IMR-90 (cell line): ENCODE measurements around the gene TMEM101. TPM values are rescaled to one million over a fixed set of nuclear protein-coding genes. Genes with fewer than 3 reads are reported as not detected.
A peak's percentile ranks its signal among the peaks of the same experiment; 100 is the strongest.

Experiments used
- ATAC-seq: fragments of 200-7000 bp; cut with Tn5 transposase; 2 replicates; pipeline ENCODE4 v1.9.1; 2020; ENCODE audit warnings: low read depth, mild to moderate bottlenecking, moderate library complexity
- BruUV-seq: library from RNA; stranded (reverse); fragments of 400-500 nt; replicated peaks from 2 replicates; lab custom pipeline; 2021; lab: Mats Ljungman, UMichigan
- CTCF ChIA-PET: fragments of 300-600 bp; formaldehyde crosslinking; extraction: SDS; loops from one replicate; lab custom pipeline; 2021; ENCODE audit warnings: antibody characterized with exemption; lab: Yijun Ruan, JAX
- POLR2A ChIA-PET: fragments of 300-600 bp; sonication (Branson Sonifier 250); formaldehyde crosslinking; loops from one replicate; lab custom pipeline; 2022; ENCODE audit warnings: antibody characterized with exemption; ENCODE audit not compliant: unreplicated experiment; lab: Charles Lee
- DNase-seq: peaks from one replicate; pipeline ENCODE4 v3.0.0; 2013
- H2AFZ ChIP-seq: replicated peaks from 2 replicates; pipeline ENCODE3; 2013; ENCODE audit warnings: low read length, mild to moderate bottlenecking; ENCODE audit not compliant: poor library complexity
- H2AK5ac ChIP-seq: 2 replicates; pipeline ENCODE4 v1.6.1; 2013; ENCODE audit warnings: low read depth, low read length, inconsistent platforms
- H2AK9ac ChIP-seq: replicated peaks from 2 replicates; pipeline ENCODE3; 2013; ENCODE audit warnings: mild to moderate bottlenecking, low read depth, low read length, moderate library complexity; ENCODE audit not compliant: poor library complexity
- H2BK120ac ChIP-seq: 2 replicates; pipeline ENCODE4 v1.6.1; 2013; ENCODE audit warnings: low read depth, low read length, inconsistent platforms
- H2BK15ac ChIP-seq: 3 replicates; pipeline ENCODE4 v1.6.1; 2013; ENCODE audit warnings: low read depth, low read length, inconsistent platforms
- H2BK20ac ChIP-seq: 2 replicates; pipeline ENCODE4 v1.6.1; 2013; ENCODE audit warnings: low read depth, mild to moderate bottlenecking, inconsistent platforms, low read length, moderate library complexity
- H2BK5ac ChIP-seq: 2 replicates; pipeline ENCODE4 v1.6.1; 2013; ENCODE audit warnings: mild to moderate bottlenecking, low read depth, low read length, inconsistent platforms; ENCODE audit not compliant: poor library complexity, severe bottlenecking
- H3K14ac ChIP-seq: replicated peaks from 2 replicates; pipeline ENCODE4 v1.6.1; 2013; ENCODE audit warnings: low read depth, low read length, inconsistent platforms
- H3K18ac ChIP-seq: 2 replicates; pipeline ENCODE4 v1.6.1; 2013; ENCODE audit warnings: low read depth, low read length, control low read depth
- H3K23ac ChIP-seq: 2 replicates; pipeline ENCODE4 v1.6.1; 2013; ENCODE audit warnings: low read depth, low read length, inconsistent platforms
- H3K27ac ChIP-seq: 2 replicates; pipeline ENCODE4 v1.5.1; 2013; ENCODE audit warnings: mild to moderate bottlenecking, control low read depth, low read length; ENCODE audit not compliant: insufficient read depth
- H3K27me3 ChIP-seq: 2 replicates; pipeline ENCODE4 v1.6.1; 2013; ENCODE audit warnings: low read length; ENCODE audit not compliant: control insufficient read depth, insufficient read depth
- H3K36me3 ChIP-seq: 2 replicates; pipeline ENCODE4 v1.6.1; 2013; ENCODE audit warnings: low read length, mixed read lengths; ENCODE audit not compliant: control insufficient read depth, insufficient read depth
- H3K4ac ChIP-seq: 2 replicates; pipeline ENCODE4 v1.6.1; 2013; ENCODE audit warnings: low read depth, low read length, inconsistent platforms
- H3K4me1 ChIP-seq: 2 replicates; pipeline ENCODE4 v1.6.1; 2013; ENCODE audit warnings: low read length, mixed read lengths; ENCODE audit not compliant: control insufficient read depth, insufficient read depth
- H3K4me2 ChIP-seq: 2 replicates; pipeline ENCODE4 v1.6.1; 2013; ENCODE audit warnings: low read depth, mild to moderate bottlenecking, control low read depth, low read length, moderate library complexity
- H3K4me3 ChIP-seq: 2 replicates; pipeline ENCODE4 v1.5.1; 2013; ENCODE audit warnings: low read depth, mild to moderate bottlenecking, control low read depth, low read length, moderate library complexity; ENCODE audit not compliant: insufficient read depth
- H3K56ac ChIP-seq: 2 replicates; pipeline ENCODE4 v1.6.1; 2013; ENCODE audit warnings: low read length, inconsistent platforms; ENCODE audit not compliant: insufficient read depth; ENCODE audit errors: extremely low read depth
- H3K79me1 ChIP-seq, 2 experiments: 2 replicates each; pipeline ENCODE4 v1.6.1; 2013; ENCODE audit warnings: low read length in 2 of 2, inconsistent platforms in 1 of 2, low read depth in 1 of 2
- H3K9ac ChIP-seq: 2 replicates; pipeline ENCODE4 v1.6.1; 2013; ENCODE audit warnings: low read depth, low read length, control low read depth
- H3K9me1 ChIP-seq: 2 replicates; pipeline ENCODE4 v1.6.1; 2013; ENCODE audit warnings: low read length, inconsistent platforms; ENCODE audit not compliant: insufficient read depth
- H3K9me3 ChIP-seq: 2 replicates; pipeline ENCODE4 v1.6.1; 2013; ENCODE audit warnings: low read length; ENCODE audit not compliant: control insufficient read depth, insufficient read depth
- H4K20me1 ChIP-seq: 2 replicates; pipeline ENCODE4 v1.6.1; 2013; ENCODE audit warnings: low read length, inconsistent platforms; ENCODE audit not compliant: insufficient read depth
- H4K5ac ChIP-seq: 2 replicates; pipeline ENCODE4 v1.6.1; 2013; ENCODE audit warnings: mild to moderate bottlenecking, low read depth, low read length, control low read depth
- H4K8ac ChIP-seq, 2 experiments: 2 replicates each; pipeline ENCODE4 v1.6.1; 2013; ENCODE audit warnings: low read depth in 2 of 2, low read length in 2 of 2, control low read depth in 1 of 2, inconsistent platforms in 1 of 2
- H4K91ac ChIP-seq: 2 replicates; pipeline ENCODE4 v1.6.1; 2013; ENCODE audit warnings: low read depth, low read length, inconsistent platforms; ENCODE audit not compliant: insufficient read depth
- BHLHE40 ChIP-seq: fragments of 150-350 bp; IDR thresholded peaks from 2 replicates; pipeline ENCODE4 v1.6.1; 2016; ENCODE audit warnings: mild to moderate bottlenecking, low read depth, low read length
- CHD1 ChIP-seq: IDR thresholded peaks from 2 replicates; pipeline ENCODE4 v1.6.1; 2012; ENCODE audit warnings: low read depth, low read length, improper control_type of control experiment
- CTCF ChIP-seq: conservative IDR thresholded peaks from 2 replicates; pipeline ENCODE4 v1.5.1; 2012; ENCODE audit warnings: mild to moderate bottlenecking, low read depth, low read length, improper control_type of control experiment
- FOS ChIP-seq: fragments of 150-350 bp; IDR thresholded peaks from 2 replicates; pipeline ENCODE4 v1.6.1; 2016; ENCODE audit warnings: low read depth, low read length
- MAZ ChIP-seq: IDR thresholded peaks from 2 replicates; pipeline ENCODE4 v1.6.1; 2012; ENCODE audit warnings: low read depth, mild to moderate bottlenecking, low read length, improper control_type of control experiment, moderate library complexity, borderline replicate concordance
- MXI1 ChIP-seq: IDR thresholded peaks from 2 replicates; pipeline ENCODE4 v1.6.1; 2012; ENCODE audit warnings: low read depth, mild to moderate bottlenecking, low read length, moderate library complexity, borderline replicate concordance
- POLR2A ChIP-seq: IDR thresholded peaks from 2 replicates; pipeline ENCODE4 v1.6.1; 2012; ENCODE audit warnings: mild to moderate bottlenecking, low read depth, low read length
- RAD21 ChIP-seq: IDR thresholded peaks from 2 replicates; pipeline ENCODE4 v1.6.1; 2012; ENCODE audit warnings: low read length, improper control_type of control experiment
- RCOR1 ChIP-seq: IDR thresholded peaks from 2 replicates; pipeline ENCODE4 v1.6.1; 2012; ENCODE audit warnings: mild to moderate bottlenecking, low read length, improper control_type of control experiment; ENCODE audit not compliant: insufficient replicate concordance
- RFX5 ChIP-seq: IDR thresholded peaks from 2 replicates; pipeline ENCODE4 v1.8.0; 2012; ENCODE audit warnings: low read depth, mild to moderate bottlenecking, low read length, moderate library complexity
- SMC3 ChIP-seq: fragments of 150-350 bp; IDR thresholded peaks from 2 replicates; pipeline ENCODE4 v1.6.1; 2016; ENCODE audit warnings: low read depth, mild to moderate bottlenecking, antibody characterized with exemption, low read length, moderate library complexity
- WGBS, 2 experiments: methylation state at CpG; one replicate each; pipeline versions ENCODE4 v1.1.5 to v1.1.7; 2013; ENCODE audit warnings: missing lambda C conversion rate in 2 of 2; ENCODE audit not compliant: insufficient read length in 1 of 2; ENCODE audit errors: extremely low coverage in 2 of 2; 5-methylcytosine and 5-hydroxymethylcytosine counted together
- dilution Hi-C: fragments of 300-500 bp; cut with HindIII; formaldehyde crosslinking; loops from one replicate; pipeline ENCODE4 v1.14.3; 2018; ENCODE audit warnings: low sequenced_read_pairs; ENCODE audit not compliant: unreplicated experiment
- in situ Hi-C: fragments of 300-500 bp; cut with MboI; formaldehyde crosslinking; loops from 3 replicates; pipeline ENCODE4 v1.14.3; 2019; ENCODE audit warnings: low sequenced_read_pairs, inconsistent platforms, mixed read lengths
- intact Hi-C: fragments of 100-400 bp; cut with micrococcal nuclease; formaldehyde crosslinking; loops from 2 replicates; pipeline ENCODE4 v1.10.0; 2022
- polyA plus RNA-seq, 3 experiments: library from polyadenylated mRNA; depleted of rRNA; stranded (reverse); fragments of >200 nt; gene quantifications; 2 replicates each; pipeline ENCODE4 v1.2.3, GENCODE V29; 2012; ENCODE audit warnings: low replicate concordance in 1 of 3
- total RNA-seq: library from RNA; depleted of rRNA; stranded (reverse); fragments of >200 nt; gene quantifications from 2 replicates; pipeline ENCODE4 v1.2.3, GENCODE V29; 2012

Gene TMEM101
- total and polyA plus RNA-seq, 2 of the 4 experiments (the other 2 are of a cell fraction), result 30.7 to 36.6 TPM

- no peak overlapping the region for H4K91ac ChIP-seq
- intact Hi-C loops, result loop anchor here (10.0 kb wide), 1 partner anchor 125 kb away; no protein-coding TSS in a partner anchor
- ChIA-PET POLR2A (no interaction called here), CTCF (interaction anchor here (1.6 kb wide), 1 partner anchor 10 kb away, joined by 7 read pairs; no protein-coding TSS in a partner anchor)
- peaks cover 60% of the 10 kb centered on the region for H4K20me1 ChIP-seq
- no peak overlapping the region for H2AFZ ChIP-seq
- H4K5ac ChIP-seq, result no peak overlapping the region
- H3K23ac ChIP-seq, result peak overlapping the region; percentile 53; the same call in 1 of the 2 replicates
- no peak overlapping the region for H2BK20ac ChIP-seq
- DNase-seq (peak; percentile 49), ATAC-seq (no peak)
- TF ChIP-seq POLR2A (no peak), MAZ (no peak), SMC3 (no peak), CTCF (no peak), FOS (no peak), RAD21 (no peak), CHD1 (no peak), BHLHE40 (no peak), RFX5 (no peak), RCOR1 (no peak), MXI1 (no peak)
- no peak overlapping the region for H3K4me3 ChIP-seq
- no peaks in the 10 kb centered on the region for H3K27me3 ChIP-seq
- peaks cover 10% of the 10 kb centered on the region for H3K4me1 ChIP-seq
- in situ Hi-C loops, result no loop called here
- no peak overlapping the region for H2AK5ac ChIP-seq
- H2BK5ac ChIP-seq, result peak overlapping the region; percentile 33
- no peak overlapping the region for H3K9ac ChIP-seq
- H3K4ac ChIP-seq, result 0 out of 2 replicates have a peak overlapping the region, but pooled peaks have one; percentile 2
- peak overlapping the region; percentile 36; the same call in 1 of the 2 replicates for H3K4me2 ChIP-seq
- peaks cover 23% of the 10 kb centered on the region for H3K36me3 ChIP-seq
- H3K18ac ChIP-seq, result no peak overlapping the region
- H3K14ac ChIP-seq, result peak overlapping the region; percentile 3; the same call in 1 of the 2 replicates
- no peak overlapping the region; a peak in 1 of 4 replicates for H4K8ac ChIP-seq
- no CpG with 5 or more reads among the region's 6 CpGs for WGBS, 2 experiments
- no peak overlapping the region for H2BK15ac ChIP-seq
- H3K79me1 ChIP-seq, result peaks cover 10 to 69% of the 10 kb centered on the region in 2 experiments
- no peaks in the 10 kb centered on the region for H3K9me1 ChIP-seq
- BruUV-seq, result no TSS peak
- H3K9me3 ChIP-seq, result no peaks in the 10 kb centered on the region
- H3K27ac ChIP-seq, result peak overlapping the region; percentile 18; the same call in 1 of the 2 replicates
- H2AK9ac ChIP-seq, result no peak overlapping the region
- no peak overlapping the region for H2BK120ac ChIP-seq
- dilution Hi-C loops, result no loop called here
- no peak overlapping the region for H3K56ac ChIP-seq
These were observed 25.3 kb upstream of the TMEM101 start for GRCh38 chr17:44039829-44040635.
